HG03108 (cell line): ENCODE results near the gene MYO16.
"Not testable (repeated sequence)": the region's sequence is repeated elsewhere in the genome, so short reads cannot be mapped to it uniquely, and the experiment has no call there.

ENCODE experiments used
- ATAC-seq: cut with Tn5 transposase; IDR thresholded peaks from one replicate; pipeline ENCODE4 v1.9.1; 2021; ENCODE audit warnings: moderate library complexity; ENCODE audit not compliant: unreplicated experiment

The MYO16 gene

DNA sequence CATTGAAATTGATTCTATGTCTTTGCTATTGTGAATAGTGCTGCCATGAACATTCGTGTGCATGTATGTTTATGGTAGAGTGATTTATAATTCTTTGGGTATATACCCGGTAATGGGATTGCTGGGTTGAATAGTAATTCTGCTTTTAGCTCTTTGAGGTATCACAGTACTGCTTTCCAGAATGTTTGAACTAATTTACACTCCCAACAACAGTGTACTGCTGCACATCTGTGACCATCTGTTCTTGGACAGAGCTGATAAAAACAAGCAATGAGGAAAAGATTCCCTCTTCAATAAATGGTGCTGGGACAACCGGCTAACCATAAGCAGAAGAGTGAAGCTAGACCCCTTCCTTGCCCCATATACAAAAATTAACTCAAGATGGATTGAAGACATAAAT is 231.0 kb downstream of the MYO16 start:
- no peak for ATAC-seq

- no peak for ATAC-seq
Observed at GRCh38 chr13:108877300-108877699, 247.9 kb downstream of the MYO16 start.

GRCh38 chr13:108878732-108879131 is 249.3 kb downstream of the MYO16 start:
- ATAC-seq, result no peak

DNA sequence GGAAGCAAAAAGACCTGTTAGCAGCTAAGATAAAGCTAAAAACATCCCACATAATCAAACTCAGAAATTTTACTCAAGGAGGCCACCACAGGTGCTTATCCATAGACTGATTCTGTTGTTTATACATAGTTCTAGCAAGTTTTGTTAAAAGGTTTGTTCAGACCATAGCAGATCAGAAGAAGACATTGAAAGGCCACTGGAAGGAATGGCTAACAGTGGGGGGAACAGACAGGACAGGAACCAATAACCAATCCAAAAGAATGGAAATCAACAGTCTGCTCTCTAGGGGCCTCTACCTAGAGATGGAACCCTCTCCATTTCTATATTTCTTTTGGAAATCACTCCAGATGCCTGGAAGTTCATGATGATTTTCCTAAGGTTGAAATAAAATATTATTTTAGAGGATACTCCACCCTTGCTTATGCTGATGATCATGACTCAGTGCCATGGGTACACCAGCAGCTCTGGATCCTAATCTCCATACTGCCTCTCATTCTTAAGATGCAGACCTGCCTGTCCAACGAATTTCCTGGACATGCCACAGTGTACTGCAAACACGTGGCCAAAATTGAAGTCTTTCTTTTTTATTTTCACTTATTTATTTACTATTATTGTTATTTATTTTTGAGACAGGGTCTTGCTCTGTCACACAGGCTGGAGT is 260.0 kb downstream of the MYO16 start:
- ATAC-seq, result no peak

DNA sequence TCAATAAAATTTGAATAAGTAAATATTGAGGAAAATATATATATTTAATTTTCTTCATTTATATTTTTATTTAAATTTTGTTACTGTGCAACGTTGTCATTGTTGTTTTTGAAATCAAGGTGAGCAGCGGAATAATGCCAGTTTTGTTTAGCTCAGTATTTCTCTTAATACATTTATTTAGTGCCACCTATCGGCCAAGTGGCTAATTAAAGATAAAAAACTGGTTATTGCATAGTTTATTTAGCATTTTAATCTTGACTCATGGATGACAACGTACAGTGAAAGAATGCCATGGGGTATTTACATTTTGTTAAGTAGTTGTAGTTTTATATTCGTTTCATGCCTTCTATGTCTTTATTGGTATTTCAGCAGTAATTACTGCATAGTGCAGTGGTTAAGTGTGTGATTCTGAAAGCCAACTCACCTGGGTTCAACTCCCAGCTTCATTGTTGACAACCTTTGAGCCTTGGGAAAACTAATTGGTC is 265.9 kb downstream of the MYO16 start:
- no peak for ATAC-seq

GRCh38 chr13:108897955-108898354 is 268.5 kb downstream of the MYO16 start:
- ATAC-seq, result peak; percentile 65

DNA sequence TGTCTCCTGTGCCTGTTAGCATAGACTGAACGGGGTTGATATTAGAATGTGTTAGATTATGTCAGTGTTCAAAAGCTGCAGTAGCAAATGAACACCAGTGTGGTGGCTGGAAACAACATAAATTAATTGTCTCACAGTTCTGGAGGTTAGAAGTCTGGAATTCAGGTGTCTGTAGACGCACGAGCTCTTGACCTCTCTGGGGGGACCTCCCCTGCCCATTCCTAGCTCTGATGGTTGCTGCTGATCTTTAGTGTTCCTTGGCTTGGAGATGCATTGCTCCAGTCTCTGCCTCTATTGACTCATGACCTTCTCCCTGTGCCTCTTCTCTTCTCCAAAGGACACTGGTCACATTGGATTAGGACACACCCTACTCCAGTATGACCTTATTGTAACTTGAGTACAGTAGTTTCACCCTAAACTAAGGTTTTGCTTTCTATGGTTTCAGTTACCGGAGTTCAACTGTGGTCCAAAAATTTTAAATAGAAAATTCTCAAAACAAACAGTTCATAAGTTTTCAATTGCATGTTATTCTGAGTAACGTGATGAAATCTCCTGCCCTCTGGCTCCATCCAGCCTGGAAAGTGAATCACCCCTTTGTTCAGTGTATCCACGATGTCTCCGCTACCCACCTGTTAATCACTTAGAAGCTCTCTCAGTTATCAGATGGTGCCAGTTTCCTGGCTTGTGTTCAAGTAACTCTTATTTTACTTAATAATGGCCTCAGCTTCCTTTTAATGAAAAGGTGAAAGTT is 273.2 kb downstream of the MYO16 start:
- no peak for ATAC-seq

DNA sequence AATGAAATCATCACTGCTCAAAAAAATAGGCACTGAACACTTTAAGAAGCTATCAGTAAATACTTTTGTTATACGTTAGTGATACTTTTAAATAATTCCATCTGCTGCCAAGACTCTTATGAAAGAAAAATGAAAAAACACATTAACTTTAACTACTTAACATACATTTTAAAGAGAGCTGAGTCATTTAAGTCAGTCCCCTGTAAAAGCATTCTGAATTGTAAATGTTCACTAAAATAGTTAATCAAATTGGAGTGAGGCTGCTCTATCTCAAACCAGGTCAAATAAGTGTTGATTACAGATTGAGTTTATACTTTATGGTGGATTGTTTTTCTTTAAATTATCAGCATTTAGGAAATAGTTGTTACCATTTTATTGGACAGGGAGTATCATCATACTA is 274.2 kb downstream of the MYO16 start:
- no peak for ATAC-seq

DNA sequence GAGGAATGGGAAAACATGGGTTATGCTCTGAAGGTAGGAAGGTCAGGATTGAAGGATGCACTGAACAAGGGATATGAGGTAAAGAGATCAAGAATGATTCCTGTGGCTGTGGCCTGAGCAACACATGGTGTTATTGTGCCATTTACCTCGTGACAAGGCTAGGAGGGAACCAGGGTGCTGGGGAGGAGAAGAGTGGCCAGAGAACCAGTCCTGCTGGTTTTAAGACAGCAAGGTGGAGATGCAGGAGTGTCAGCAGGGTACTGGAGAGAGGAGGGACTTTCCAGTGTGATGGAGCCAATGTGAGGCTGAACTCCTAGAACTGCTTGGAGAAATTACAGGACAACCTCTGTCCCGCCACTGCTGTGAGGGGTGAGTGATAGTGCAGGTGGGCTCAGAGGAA is 282.4 kb downstream of the MYO16 start:
- no peak for ATAC-seq

- not testable (repeated sequence) for ATAC-seq
Observed at GRCh38 chr13:108913731-108914130, 284.3 kb downstream of the MYO16 start.

DNA sequence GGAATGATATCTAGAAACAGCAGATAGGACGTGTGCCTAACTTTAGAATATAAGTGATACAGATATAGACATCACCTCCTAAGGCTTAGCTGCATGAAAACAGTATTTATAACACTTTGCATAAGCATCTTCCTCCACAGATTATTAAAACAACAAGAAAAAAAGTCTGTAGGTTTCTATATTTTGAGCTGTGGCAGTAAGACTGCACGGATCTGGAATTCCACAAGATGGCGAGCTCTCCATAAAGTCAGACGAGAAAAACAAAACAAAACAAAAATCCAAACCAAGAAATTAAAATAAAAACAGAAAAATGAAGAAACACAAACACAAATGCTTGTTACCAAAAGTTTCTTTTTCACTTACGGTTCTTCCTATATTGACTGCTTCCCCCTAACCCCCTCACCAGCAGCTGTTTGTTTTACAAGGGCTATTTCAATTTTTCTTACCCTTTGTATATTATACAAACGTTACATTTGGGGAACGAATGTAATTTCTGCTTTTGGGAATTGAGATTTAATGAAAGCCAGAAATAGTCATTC is 285.8 kb downstream of the MYO16 start:
- ATAC-seq, result peak; percentile 30

DNA sequence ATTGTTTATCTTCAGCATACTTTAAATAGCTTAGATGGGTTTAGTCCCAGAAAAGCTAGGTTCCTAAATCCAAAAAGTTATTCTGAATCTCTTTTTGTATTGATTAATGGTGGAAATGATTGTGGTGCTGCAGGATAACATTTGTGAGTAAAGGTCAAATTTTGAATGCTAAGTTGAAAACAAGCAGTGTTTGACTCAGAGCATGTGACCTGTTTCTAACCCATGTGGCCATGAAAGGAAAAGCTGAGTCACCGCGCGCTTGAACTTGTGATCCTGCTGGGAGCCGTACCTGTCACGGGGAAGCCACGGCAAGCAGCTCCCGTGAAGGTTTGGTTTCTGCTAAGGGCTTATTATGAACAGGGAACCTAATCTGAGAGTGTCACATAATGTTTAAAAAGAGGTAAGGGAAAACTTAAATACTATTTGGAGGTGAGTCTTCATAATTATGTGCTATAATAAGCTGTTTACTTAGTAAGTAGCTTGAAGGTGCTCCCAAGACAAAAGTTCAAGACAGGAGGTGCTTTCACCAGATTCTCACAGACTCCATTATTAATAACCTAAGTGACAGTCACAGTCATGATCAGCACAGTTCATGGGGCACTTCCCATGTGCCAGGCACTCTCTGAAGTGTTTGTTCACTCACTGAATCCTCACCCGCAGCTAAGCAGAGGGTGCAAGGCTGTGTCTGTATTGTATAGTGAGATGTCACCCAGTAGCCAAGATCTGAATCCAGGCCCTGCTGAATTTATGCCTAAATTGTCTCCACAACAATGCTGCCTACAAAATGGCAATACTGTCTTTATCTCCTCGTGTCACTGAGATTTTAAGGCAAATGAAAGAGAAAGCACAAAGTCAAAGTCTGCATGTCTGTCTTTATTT is 286.5 kb downstream of the MYO16 start:
- peak; percentile 88 for ATAC-seq

GRCh38 chr13:108917581-108917980 is 288.2 kb downstream of the MYO16 start:
- ATAC-seq, result no peak

DNA sequence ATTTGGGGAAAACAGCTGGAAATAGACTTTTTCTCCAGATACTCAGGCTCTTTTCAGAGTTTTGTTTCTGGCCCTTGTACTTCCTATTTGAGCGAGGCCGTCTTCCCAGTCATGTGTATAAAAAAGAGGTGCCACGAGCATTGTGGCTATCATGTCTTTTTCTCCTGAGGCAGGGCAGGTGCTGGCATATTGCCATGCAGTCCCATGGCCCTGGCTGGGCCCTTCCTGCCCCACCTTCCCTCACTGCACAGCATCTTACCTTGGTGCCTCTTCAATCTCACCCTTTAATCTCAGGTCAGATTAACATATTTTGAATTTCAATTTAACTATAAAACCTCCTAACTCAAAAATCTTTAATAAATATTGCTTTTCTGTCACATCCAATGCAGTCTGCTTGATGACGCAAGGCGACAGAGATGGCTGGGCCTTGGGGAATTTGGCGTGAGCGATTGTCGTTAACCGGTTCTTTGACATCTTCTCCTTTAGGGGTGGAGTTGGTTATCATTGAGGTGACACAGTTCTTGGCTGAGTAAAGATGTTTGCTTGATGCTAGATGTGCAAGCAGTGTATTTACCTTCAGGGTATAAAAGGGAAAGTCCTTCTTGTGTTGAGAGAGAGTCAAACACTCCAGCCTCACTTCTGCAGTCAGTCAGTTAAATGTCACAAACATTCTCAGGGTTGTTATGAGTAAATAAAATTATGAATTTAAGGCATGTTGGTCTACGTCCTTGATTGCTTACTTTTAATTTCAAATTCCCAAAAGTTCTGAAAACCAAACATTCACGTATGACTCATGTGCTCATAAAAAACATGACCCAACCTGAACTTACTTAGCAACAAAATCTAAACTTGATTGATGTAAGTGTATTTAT is 289.9 kb downstream of the MYO16 start:
- no peak for ATAC-seq

DNA sequence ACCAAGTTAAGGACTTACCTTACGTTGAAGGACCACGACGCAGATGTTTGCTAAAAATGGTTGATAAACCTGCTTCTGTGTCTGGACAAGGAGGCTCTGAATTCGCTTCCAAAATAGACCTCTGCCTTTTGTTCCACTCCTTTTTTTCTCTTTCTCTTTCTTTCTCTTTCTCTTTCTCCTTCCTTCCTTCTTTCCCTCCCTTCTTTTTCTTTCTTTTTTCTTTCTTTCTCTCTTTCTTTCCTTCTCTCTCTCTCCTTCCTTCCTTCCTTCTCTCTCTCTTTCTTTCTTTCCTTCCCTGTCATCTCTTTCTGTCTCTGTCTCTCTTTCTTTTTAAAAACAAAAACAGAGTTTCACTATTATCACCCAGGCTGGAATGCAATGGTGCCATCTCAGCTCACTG is 290.7 kb downstream of the MYO16 start:
- ATAC-seq, result no peak

- ATAC-seq, result no peak
Observed at GRCh38 chr13:108921238-108921637, 291.8 kb downstream of the MYO16 start.

DNA sequence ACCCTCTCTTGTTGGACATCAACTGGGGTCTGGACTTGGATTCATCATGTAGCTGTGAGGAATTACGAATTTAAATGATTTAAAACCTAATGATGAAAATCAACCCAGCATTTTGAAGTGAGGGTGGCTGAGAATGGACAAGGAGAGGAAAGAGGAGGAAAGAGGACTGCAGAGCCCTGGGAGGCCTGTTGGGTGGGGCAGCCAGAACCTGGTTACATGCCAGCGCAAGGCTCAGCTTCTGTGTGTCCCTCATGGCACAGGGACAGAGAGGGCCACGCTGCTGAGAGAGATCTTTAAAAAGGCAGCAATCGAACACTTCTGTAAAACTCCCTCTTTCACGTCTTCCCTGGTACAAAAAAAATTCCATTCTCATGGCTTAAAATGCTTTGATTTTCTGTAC is 292.7 kb downstream of the MYO16 start:
- no peak for ATAC-seq

DNA sequence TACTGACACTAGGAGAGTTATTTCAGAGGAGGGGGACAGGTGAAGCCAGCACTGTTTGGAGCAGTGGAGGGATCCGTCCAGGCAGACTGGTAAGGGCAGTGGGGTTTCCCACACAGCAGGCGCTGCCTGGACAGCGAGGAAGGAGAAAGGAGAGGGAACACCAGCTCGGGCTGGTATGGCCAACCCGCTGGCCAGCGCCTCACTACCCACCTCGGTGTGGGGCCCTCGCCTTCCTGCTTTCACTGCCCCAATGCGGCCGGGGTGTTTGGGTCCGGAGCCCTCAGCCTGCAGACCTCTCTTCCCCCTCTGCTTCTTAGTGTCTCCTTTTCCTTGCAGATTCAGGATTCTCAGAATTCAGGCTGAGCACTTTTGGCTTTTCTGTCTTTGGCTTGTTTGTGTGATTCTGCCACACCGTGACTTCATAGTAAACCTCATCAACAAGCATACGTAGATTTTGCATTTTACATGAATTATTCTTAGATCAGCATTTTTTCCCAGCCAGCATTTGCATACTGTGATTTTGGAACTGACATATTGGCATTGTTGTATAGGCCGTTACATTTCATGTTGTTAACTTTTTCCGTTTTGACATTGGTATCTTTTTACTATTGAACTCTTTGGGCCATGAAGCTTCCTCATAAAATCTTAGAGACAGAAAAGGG is 294.1 kb downstream of the MYO16 start:
- ATAC-seq, result no peak

DNA sequence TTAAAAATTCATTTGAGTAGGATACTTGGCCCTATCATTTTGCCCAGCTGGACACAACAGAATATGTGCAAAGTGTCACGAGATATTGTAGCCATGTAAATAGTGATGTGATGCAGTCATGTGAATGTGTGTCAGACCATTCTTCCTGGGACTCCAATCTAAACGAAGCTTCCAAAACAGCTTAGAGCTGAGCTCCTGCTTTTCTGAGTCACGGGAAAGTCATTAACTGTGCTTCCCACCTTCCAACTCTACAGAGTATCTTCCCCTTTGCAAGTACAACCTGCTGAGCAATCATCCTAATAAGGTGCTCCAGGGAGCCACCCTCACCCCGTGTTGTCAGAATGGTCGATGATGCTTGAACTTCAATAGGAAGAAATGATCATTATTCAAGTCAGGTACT is 294.7 kb downstream of the MYO16 start:
- ATAC-seq, result no peak

DNA sequence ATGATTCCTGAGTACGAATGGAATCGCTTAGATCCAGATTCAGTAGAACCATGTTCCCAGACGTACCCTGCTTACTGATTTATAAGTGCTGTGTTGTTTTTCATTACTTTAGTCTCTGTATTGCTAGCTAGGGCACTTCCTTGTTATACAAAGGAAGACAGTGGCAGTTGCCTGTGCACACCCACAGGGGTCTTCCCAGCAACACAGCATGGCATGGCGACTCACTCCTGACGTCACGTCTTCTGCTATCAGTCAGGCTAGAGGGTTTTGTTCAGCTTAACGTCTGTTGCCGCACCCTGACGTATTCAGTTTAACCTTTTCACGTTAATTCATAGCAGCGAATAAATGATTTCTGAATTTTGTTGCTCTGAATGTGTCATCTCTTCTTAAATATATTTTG is 295.1 kb downstream of the MYO16 start:
- no peak for ATAC-seq
